Spleen (tissue), 11 donors: ENCODE data around the gene WBP1L. TPM values are rescaled to one million over a fixed set of nuclear protein-coding genes. Genes with fewer than 3 reads are reported as not detected.

Experiments used
- DNase-seq: peaks from one replicate; pipeline ENCODE4 v3.0.0-alpha.2; 2020
- H3K27ac ChIP-seq, 8 donors: fragments of 200-600 bp; sonication (generic) in 7 of 8; 1 replicate in 4 of 8; 2 replicates in 4 of 8; pipeline versions ENCODE4 v1.5.0 to v1.8.0; 2016 to 2021; ENCODE audit warnings: inconsistent platforms in 4 of 8, mild to moderate bottlenecking in 4 of 8, moderate library complexity in 1 of 8
- H3K27me3 ChIP-seq, 7 donors: fragments of 200-600 bp; sonication (generic) in 6 of 7; replicated peaks in 1 of 7; 1 replicate in 4 of 7; 2 replicates in 3 of 7; pipeline versions ENCODE4 v1.5.0 to v1.8.0; 2016 to 2021; ENCODE audit warnings: inconsistent platforms in 3 of 7, mild to moderate bottlenecking in 1 of 7
- H3K36me3 ChIP-seq, 6 donors: fragments of 200-600 bp; sonication (generic) in 5 of 6; 1 replicate in 4 of 6; 2 replicates in 2 of 6; pipeline versions ENCODE4 v1.5.0 to v1.8.0; 2016 to 2021; ENCODE audit warnings: inconsistent platforms in 2 of 6
- H3K4me1 ChIP-seq, 6 donors: fragments of 200-600 bp; sonication (generic) in 5 of 6; 1 replicate in 3 of 6; 2 replicates in 3 of 6; pipeline versions ENCODE4 v1.5.0 to v1.8.0; 2016 to 2021; ENCODE audit warnings: inconsistent platforms in 3 of 6
- H3K4me3 ChIP-seq, 8 donors: fragments of 200-600 bp; sonication (generic) in 7 of 8; 1 replicate in 4 of 8; 2 replicates in 4 of 8; pipeline versions ENCODE4 v1.5.0 to v1.8.0; 2016 to 2021; ENCODE audit warnings: inconsistent platforms in 4 of 8, mild to moderate bottlenecking in 4 of 8, moderate library complexity in 2 of 8
- H3K9me3 ChIP-seq, 8 donors: fragments of 200-600 bp; sonication (generic) in 7 of 8; 1 replicate in 4 of 8; 2 replicates in 4 of 8; pipeline versions ENCODE4 v1.5.0 to v1.8.0; 2016 to 2021; ENCODE audit warnings: inconsistent platforms in 4 of 8
- POLR2A ChIP-seq, 3 donors: fragments of 450-650 bp; IDR thresholded peaks; one replicate each; pipeline ENCODE4 v1.5.1; 2017; ENCODE audit warnings: antibody characterized with exemption in 3 of 3, mild to moderate bottlenecking in 1 of 3
- POLR2AphosphoS5 ChIP-seq, 3 donors: sonication (generic); formaldehyde crosslinking; IDR thresholded peaks; one replicate each; pipeline ENCODE4 v1.5.1; 2017; ENCODE audit warnings: antibody characterized with exemption in 3 of 3
- WGBS, 5 donors: extraction: QIAGEN DNeasy Blood & Tissue Kit in 3 of 5; methylation state at CpG; one replicate each; pipeline versions ENCODE4 v1.1.5 to v1.1.7; 2013 to 2018; 5-methylcytosine and 5-hydroxymethylcytosine counted together
- intact Hi-C: fragments of 100-400 bp; cut with DNase I; formaldehyde crosslinking; loops from one replicate; pipeline ENCODE4 v1.15.0; 2023; ENCODE audit warnings: low total_unique reads
- polyA plus RNA-seq, 3 donors: library from polyadenylated mRNA; stranded (reverse); fragments of 200-250 nt; gene quantifications; one replicate each; pipeline ENCODE4 v1.2.1, GENCODE V29; 2013
- total RNA-seq, 7 donors: library from RNA; depleted of rRNA in 3 of 7; stranded (reverse); fragments of >200 nt in 3 of 7; fragmentation: NEBNext Ultra II Directional in 4 of 7; extraction: Animal tissue kit (Norgen Biotek cat#: 25700) in 4 of 7; gene quantifications; one replicate each; pipeline versions ENCODE4 v1.1.0 to v1.2.1, GENCODE V29; 2016 to 2021
- TF ChIP-seq, protein P1 (sequence below), 11 experiments: fragments of 200-600 bp in 7 of 11; fragments of 450-650 bp in 4 of 11; sonication (generic) in 4 of 11; IDR thresholded peaks in 8 of 11; conservative IDR thresholded peaks in 3 of 11; 1 replicate in 7 of 11; 2 replicates in 4 of 11; pipeline versions ENCODE4 v1.4.0 to v1.8.0; 2016 to 2021; ENCODE audit warnings: antibody characterized with exemption in 11 of 11, inconsistent platforms in 4 of 11, mild to moderate bottlenecking in 1 of 11
- donor health status: healthy with polysubstance abuse.
- donor health status: DM: no; HTN: no; CAD: no; lungs with moderate emphysema.
- donor health status: DM: no; HTN: no; CAD: no.
- donor health status: Bipolar disorder and iron deficiency.
- donor health status: healthy.
- donor health status: DM: no; HTN: no; CAD: no.
- donor health status: DM: yes; HTN: yes; CAD: no.

Gene WBP1L
- total and polyA plus RNA-seq, 10 donors: 15.9 to 149 (median 49.2) TPM

DNA sequence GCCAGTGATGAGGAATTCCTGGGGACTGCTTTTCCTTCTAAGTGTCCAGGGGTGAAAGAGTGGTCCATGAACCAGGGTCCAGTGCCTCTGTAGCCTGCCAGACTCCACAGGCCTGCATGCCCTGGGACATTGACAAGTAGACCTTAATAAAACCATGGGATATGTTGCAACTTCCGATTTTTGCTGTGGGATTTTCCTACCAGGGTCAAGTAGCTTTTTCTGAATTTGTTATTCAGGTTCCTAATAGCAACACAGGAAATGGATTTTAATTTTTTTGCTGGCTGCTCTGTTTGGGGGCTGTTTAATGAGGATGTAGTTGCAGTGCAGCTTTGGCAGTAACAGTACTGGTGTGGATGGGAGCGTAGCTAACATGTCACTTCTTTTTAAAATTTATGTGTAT, 42.1 kb downstream of the WBP1L start:
- Histone ChIP-seq H3K27ac (peak overlapping the region in 7 of 8 donors; percentile 28 to 77 (median 61)), H3K4me1 (peaks cover 16 to 79% (median 62%) of the 10 kb centered on the region in 6 donors), H3K27me3 (no peaks in the 10 kb centered on the region), H3K36me3 (peaks cover 0 to 14% (median 0%) of the 10 kb centered on the region in 6 donors), H3K9me3 (peaks cover 0 to 6% (median 0%) of the 10 kb centered on the region in 8 donors), H3K4me3 (peak overlapping the region in 1 of 8 donors; percentile 28)
- 21 to 39% (median 28%) methylated on average over 2 of the region's 2 CpGs for WGBS, 5 donors
- TF ChIP-seq POLR2AphosphoS5 (IDR thresholded peaks at IDR 0.05) (peak in 1 of 3 donors; percentile 71), POLR2A (IDR thresholded peaks at IDR 0.05) (no peak)
- TF ChIP-seq, protein P1, sequence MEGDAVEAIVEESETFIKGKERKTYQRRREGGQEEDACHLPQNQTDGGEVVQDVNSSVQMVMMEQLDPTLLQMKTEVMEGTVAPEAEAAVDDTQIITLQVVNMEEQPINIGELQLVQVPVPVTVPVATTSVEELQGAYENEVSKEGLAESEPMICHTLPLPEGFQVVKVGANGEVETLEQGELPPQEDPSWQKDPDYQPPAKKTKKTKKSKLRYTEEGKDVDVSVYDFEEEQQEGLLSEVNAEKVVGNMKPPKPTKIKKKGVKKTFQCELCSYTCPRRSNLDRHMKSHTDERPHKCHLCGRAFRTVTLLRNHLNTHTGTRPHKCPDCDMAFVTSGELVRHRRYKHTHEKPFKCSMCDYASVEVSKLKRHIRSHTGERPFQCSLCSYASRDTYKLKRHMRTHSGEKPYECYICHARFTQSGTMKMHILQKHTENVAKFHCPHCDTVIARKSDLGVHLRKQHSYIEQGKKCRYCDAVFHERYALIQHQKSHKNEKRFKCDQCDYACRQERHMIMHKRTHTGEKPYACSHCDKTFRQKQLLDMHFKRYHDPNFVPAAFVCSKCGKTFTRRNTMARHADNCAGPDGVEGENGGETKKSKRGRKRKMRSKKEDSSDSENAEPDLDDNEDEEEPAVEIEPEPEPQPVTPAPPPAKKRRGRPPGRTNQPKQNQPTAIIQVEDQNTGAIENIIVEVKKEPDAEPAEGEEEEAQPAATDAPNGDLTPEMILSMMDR (IDR thresholded peaks at IDR 0.05 in 8 of 11, conservative IDR thresholded peaks at IDR 0.05 in 3 of 11): no peak
- DNase-seq: no peak
- intact Hi-C loops: no loop called here

DNA sequence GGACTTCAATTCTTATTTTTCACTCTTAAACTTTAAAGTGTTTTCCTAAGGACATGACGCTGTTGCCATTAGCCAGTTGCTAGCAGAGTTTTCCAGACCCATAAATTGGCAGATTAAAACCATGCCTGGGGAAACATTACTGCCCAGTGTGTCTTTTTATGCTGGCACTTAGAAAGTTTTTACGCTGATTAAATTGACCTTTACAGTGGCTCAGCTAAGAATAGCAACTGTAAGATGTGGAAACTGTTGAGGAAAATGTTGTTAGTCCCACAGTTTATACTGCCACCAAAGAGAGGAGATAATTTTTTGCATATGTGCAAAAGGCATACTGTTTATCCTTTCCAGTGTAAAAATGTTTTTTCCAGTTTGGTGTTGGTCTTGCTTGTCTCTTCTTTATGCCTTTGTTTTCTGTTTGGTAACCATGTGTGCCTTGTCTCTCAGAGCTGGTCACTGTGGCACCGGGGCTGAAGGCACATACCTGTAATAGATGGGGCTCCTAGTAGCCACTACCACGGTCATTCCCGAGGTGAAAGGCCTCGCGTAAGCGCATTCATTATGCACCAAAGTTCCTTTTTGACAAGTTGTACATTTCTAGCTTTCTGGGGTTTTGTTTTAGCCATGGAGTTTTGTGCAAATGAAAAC, 48.1 kb downstream of the WBP1L start:
- Histone ChIP-seq H3K4me1 (peaks cover 20 to 79% (median 45%) of the 10 kb centered on the region in 6 donors), H3K36me3 (peaks cover 0 to 16% (median 0%) of the 10 kb centered on the region in 6 donors)
- intact Hi-C loops: no loop called here

DNA sequence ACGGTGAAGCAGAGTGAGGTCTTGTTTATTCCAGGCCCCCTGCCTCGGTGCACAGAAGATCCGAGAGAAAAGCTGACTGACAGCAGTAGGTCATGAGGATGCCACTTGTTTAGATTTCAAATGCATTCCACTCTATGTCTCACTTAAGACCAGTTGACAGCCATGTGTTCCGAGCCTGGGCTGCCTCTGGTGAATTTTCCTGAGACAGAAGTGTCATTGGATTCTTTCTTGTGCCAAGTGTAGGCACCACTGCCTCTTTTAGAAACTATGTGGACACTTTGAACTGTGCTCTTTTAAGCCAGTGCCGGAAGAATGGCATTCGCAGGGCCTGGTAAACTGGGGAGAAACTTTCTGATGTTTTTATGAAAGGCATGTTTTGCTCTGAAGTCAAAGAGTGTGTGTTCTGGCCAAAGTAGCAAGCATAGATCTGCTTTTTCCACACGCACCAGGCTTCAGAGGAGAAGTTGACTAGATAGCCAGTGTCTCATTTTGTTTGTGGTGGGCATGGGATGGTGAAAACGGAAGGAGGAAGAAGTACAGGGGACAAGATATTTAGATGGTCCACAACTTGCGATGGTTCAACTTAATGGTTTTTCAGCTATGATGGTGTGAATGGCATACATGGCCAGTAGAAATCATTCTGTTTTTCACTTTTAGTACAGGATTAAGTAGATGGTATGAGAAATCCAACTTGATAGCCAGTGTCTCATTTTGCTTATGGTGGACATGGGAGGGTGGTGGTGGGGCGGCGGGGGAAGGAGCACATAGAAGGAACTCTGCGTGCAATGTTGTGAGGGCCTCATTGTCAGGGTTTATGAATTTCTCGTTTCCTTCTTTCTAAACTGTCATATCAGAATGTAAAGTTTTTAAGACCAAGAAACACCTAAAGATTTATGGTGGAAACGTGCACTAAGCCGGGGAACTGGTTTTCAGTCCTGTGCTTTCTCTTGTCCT, 52.0 kb downstream of the WBP1L start:
- Histone ChIP-seq H3K27ac (peak overlapping the region; percentile 27 to 83 (median 77)), H3K4me1 (peaks cover 29 to 94% (median 60%) of the 10 kb centered on the region in 6 donors), H3K4me3 (peak overlapping the region in 1 of 8 donors; percentile 13), H3K27me3 (no peaks in the 10 kb centered on the region), H3K36me3 (peaks cover 3 to 43% (median 25%) of the 10 kb centered on the region in 6 donors), H3K9me3 (no peaks in the 10 kb centered on the region)
- 56 to 66% (median 60%) methylated on average over 15 of the region's 15 CpGs for WGBS, 5 donors
- DNase-seq: no peak
- intact Hi-C loops: no loop called here
- peak in 1 of 3 donors; percentile 5 for TF ChIP-seq POLR2AphosphoS5 (IDR thresholded peaks at IDR 0.05)
- TF ChIP-seq, protein P1 (IDR thresholded peaks at IDR 0.05 in 8 of 11, conservative IDR thresholded peaks at IDR 0.05 in 3 of 11): no peak

More for the DNA sequence above, 48.1 kb downstream of the WBP1L start:
- WGBS, 5 donors: 80 to 89% (median 87%) methylated on average over 8 of the region's 8 CpGs
- no peaks in the 10 kb centered on the region for H3K27me3 ChIP-seq
- no peak for TF ChIP-seq POLR2AphosphoS5 (IDR thresholded peaks at IDR 0.05)
- no peak overlapping the region for H3K4me3 ChIP-seq
- H3K9me3 ChIP-seq: peaks cover 0 to 6% (median 0%) of the 10 kb centered on the region in 8 donors
- DNase-seq: no peak
- peak overlapping the region in 2 of 8 donors; percentile 18 to 21 for H3K27ac ChIP-seq

DNA sequence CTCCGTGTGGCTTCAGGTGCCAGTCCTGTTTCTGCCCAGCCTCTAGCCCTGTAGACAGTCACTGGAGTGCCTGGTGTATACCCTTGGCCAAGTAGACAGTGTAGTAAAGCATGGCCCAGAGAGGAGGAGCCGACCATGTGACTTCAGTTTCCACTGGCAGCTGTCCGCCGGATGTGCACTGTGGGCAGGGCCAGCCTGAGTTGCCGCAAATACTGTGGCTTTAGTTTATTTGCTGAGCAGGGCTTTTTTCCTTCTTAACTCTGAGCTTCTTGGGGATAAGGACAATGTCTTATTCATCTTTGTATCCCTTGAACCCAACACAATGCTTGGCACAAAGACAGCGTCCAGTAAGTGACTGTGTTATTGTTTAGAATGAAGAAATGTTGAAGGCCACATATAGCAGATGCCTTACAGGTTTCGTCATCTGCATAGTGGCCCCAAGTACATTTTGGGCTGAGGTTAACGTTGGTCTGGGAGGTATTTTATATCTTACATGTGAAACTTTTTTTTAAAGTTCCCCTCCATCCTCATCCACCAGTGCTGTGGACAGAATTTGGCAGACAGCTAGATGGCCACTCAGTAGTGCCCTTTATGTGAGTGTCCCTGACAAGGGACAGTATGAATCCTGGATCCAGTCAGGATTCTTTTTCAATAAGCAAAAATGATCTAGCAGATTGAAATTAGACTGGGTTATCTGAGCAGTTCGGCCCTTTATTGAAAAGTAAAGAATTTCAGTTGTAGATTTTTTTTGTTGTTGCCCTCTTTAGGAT, 52.8 kb downstream of the WBP1L start:
- intact Hi-C loops: no loop called here
- Histone ChIP-seq H3K4me1 (peaks cover 38 to 94% (median 68%) of the 10 kb centered on the region in 6 donors), H3K36me3 (peaks cover 3 to 45% (median 25%) of the 10 kb centered on the region in 6 donors), H3K27me3 (no peaks in the 10 kb centered on the region), H3K9me3 (no peaks in the 10 kb centered on the region), H3K27ac (peak overlapping the region; percentile 27 to 83 (median 77)), H3K4me3 (peak overlapping the region in 1 of 8 donors; percentile 13)
- WGBS, 5 donors: 15 to 26% (median 20%) methylated on average over 8 to 9 of the region's 9 CpGs
- TF ChIP-seq POLR2AphosphoS5 (IDR thresholded peaks at IDR 0.05) (peak; percentile 20 to 88 (median 83)), POLR2A (IDR thresholded peaks at IDR 0.05) (peak in 1 of 3 donors; percentile 33)
- TF ChIP-seq, protein P1 (IDR thresholded peaks at IDR 0.05 in 8 of 11, conservative IDR thresholded peaks at IDR 0.05 in 3 of 11): no peak
- DNase-seq: peak; percentile 94
